Type B pancreatic cell (in vitro differentiated cells): Measurements from ENCODE around the gene TMEFF1. TPM values are rescaled to one million over a fixed set of nuclear protein-coding genes. Genes with fewer than 3 reads are reported as not detected.

Experiments
- DNase-seq: peaks from one replicate; pipeline ENCODE4 v3.0.0; 2021; ENCODE audit warnings: mixed read lengths; ENCODE audit not compliant: unreplicated experiment; ENCODE audit errors: extremely low spot score
- H3K27ac Mint-ChIP-seq: 2 replicates; pipeline ENCODE4 v1.8.0; 2021; ENCODE audit warnings: mild to moderate bottlenecking, mixed read lengths
- H3K27me3 Mint-ChIP-seq: 2 replicates; pipeline ENCODE4 v1.8.0; 2021; ENCODE audit warnings: mixed read lengths
- H3K36me3 Mint-ChIP-seq: 2 replicates; pipeline ENCODE4 v1.8.0; 2021; ENCODE audit warnings: mixed read lengths
- H3K4me1 Mint-ChIP-seq: one replicate; pipeline ENCODE4 v1.8.0; 2021; ENCODE audit warnings: mixed read lengths; ENCODE audit not compliant: unreplicated experiment
- H3K4me3 Mint-ChIP-seq: 2 replicates; pipeline ENCODE4 v1.8.0; 2021; ENCODE audit warnings: mild to moderate bottlenecking, mixed read lengths
- H3K9me3 Mint-ChIP-seq: 2 replicates; pipeline ENCODE4 v1.8.0; 2021; ENCODE audit warnings: mixed read lengths
- total RNA-seq: library from RNA; stranded (reverse); gene quantifications from 2 replicates; pipeline ENCODE4 v1.2.1, GENCODE V29; 2021; ENCODE audit warnings: low replicate concordance
- TF ChIP-seq, protein P1 (sequence below): fragments of 200-600 bp; sonication (generic); conservative IDR thresholded peaks from 2 replicates; pipeline ENCODE4 v1.5.0; 2021; ENCODE audit warnings: antibody characterized with exemption, mild to moderate bottlenecking

Gene TMEFF1
- total RNA-seq, 1 donor from 2014 or later = 30.5 TPM

DNA sequence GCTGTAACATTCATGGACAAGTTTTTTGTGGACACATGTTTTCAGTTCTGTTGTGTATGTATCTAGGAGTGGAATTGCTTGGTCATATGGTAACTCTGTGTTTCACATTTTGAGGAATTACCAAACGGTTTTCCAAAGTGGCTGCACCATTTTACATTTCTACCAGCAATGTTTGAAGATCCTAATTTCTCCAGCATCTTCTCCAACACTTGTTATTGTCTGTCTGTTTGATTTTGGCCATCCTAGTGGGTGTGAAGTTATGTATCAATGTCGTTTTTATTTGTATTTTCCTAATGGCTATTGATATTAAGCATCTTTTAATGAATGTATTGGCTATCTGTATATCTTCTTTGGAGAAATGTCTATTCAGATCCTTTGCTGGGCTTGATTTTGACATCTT, 6.9 kb downstream of the TMEFF1 start:
- H3K27ac Mint-ChIP-seq = no peak overlapping the region
- H3K36me3 Mint-ChIP-seq = peaks cover 34% of the 10 kb centered on the region
- TF ChIP-seq, protein P1, sequence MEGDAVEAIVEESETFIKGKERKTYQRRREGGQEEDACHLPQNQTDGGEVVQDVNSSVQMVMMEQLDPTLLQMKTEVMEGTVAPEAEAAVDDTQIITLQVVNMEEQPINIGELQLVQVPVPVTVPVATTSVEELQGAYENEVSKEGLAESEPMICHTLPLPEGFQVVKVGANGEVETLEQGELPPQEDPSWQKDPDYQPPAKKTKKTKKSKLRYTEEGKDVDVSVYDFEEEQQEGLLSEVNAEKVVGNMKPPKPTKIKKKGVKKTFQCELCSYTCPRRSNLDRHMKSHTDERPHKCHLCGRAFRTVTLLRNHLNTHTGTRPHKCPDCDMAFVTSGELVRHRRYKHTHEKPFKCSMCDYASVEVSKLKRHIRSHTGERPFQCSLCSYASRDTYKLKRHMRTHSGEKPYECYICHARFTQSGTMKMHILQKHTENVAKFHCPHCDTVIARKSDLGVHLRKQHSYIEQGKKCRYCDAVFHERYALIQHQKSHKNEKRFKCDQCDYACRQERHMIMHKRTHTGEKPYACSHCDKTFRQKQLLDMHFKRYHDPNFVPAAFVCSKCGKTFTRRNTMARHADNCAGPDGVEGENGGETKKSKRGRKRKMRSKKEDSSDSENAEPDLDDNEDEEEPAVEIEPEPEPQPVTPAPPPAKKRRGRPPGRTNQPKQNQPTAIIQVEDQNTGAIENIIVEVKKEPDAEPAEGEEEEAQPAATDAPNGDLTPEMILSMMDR = no peak
- H3K27me3 Mint-ChIP-seq = no peaks in the 10 kb centered on the region
- no peak overlapping the region for H3K4me3 Mint-ChIP-seq
- no peak for DNase-seq
- peaks cover 14% of the 10 kb centered on the region for H3K4me1 Mint-ChIP-seq
- H3K9me3 Mint-ChIP-seq = peaks cover 16% of the 10 kb centered on the region

DNA sequence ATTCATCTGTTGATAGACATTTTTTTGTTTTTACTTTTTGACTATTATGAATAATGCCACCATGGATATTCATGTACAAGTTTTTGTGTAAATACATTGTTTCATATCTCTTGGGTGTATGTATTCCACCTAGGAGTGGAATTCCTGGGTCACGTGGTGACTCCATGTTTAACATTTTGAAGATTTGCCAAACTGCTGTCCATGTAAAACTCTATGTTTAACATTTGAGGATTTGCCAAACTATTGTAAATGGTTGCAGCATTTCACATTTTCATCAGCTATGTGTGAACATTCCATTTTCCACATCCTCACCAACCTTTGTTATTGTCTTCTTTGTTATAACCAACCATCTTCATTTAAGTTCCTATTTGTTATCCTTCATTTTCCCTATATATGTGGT, 12.2 kb downstream of the TMEFF1 start:
- peaks cover 21% of the 10 kb centered on the region for H3K36me3 Mint-ChIP-seq

DNA sequence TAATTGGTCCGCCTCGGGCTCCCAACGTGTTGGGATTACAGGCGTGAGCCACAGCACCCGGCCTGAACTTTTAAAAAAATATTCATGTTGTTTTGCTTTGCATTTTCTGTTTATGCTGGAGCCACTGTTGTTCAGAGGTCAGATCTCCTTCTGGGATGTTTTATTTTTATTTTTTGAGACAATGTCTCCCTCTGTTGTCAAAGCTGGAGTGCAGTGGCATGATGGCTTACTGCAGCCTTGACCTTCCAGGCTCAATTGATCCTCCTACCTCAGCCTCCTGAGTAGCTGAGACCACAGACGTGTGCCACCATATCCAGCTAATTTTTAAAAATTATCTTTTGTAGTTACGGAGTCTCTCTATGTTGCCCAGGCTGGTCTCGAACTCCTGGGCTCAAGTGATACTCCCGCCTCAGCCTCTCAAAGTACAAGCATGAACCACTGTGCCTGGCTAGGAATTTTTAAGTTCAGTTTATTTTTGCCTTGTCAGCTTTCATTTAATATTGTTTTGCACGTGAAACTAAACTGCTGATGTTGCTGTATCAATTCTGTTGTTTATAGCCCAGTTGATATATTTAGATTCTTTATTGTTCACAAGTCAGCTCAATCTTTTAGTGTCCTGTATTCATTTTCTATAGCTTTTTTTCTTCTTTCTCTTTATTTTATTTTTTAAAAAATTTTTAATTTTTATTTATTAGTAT, 13.7 kb downstream of the TMEFF1 start:
- Mint-ChIP-seq H3K36me3 (peaks cover 8% of the 10 kb centered on the region), H3K27ac (no peak overlapping the region), H3K4me1 (peaks cover 5% of the 10 kb centered on the region), H3K4me3 (no peak overlapping the region), H3K9me3 (peaks cover 4% of the 10 kb centered on the region), H3K27me3 (no peaks in the 10 kb centered on the region)
- DNase-seq = no peak
- TF ChIP-seq, protein P1 = no peak

More for the DNA sequence above, 12.2 kb downstream of the TMEFF1 start:
- TF ChIP-seq, protein P1 = no peak
- no peak overlapping the region for H3K27ac Mint-ChIP-seq
- H3K4me1 Mint-ChIP-seq = peaks cover 5% of the 10 kb centered on the region
- no peak overlapping the region for H3K4me3 Mint-ChIP-seq
- no peaks in the 10 kb centered on the region for H3K27me3 Mint-ChIP-seq
- peaks cover 16% of the 10 kb centered on the region for H3K9me3 Mint-ChIP-seq
- DNase-seq = no peak

DNA sequence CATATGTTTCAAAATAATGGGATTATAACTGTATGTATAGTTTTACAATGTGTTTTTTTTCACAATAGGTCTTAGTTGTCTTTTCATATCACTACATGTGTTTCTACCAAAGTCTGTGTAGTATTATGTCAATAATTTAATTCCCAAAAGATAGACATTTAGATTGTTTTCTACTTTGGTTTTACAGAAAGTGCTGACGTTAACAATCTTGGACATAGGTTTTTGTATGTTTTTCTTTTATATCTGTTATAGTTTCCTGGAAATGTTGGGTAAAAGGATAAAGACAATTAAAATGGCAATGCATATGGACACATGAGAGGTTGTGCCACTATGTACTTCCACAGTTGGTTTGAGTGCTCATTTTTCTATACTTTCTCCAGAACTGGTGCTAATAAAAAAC, 15.2 kb downstream of the TMEFF1 start:
- Mint-ChIP-seq H3K4me1 (peaks cover 11% of the 10 kb centered on the region), H3K4me3 (no peak overlapping the region), H3K27me3 (no peaks in the 10 kb centered on the region), H3K36me3 (peaks cover 8% of the 10 kb centered on the region), H3K27ac (no peak overlapping the region), H3K9me3 (no peaks in the 10 kb centered on the region)
- DNase-seq = no peak
- TF ChIP-seq, protein P1 = no peak

DNA sequence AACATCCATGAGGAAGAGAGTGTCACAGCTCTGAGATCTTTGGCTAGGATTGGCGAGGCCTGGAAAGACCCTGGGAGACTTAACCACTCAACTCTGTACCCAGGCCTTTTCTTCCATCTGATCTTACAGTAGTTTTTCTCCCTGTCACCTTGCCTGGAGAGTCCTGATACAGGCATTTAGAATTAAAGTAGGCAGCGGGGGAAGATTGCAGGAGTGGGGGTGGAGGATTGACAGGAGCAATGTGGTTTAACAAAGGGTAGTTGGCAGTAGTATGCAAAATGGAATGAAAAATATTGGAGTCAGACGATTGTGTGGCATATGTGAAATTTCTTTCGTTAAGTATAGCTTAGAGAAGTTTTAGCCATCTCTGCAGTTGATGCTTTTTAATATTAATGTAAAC, 16.9 kb downstream of the TMEFF1 start:
- H3K9me3 Mint-ChIP-seq = no peaks in the 10 kb centered on the region
- H3K27ac Mint-ChIP-seq = no peak overlapping the region
- peaks cover 7% of the 10 kb centered on the region for H3K36me3 Mint-ChIP-seq
- no peak overlapping the region for H3K4me3 Mint-ChIP-seq
- H3K27me3 Mint-ChIP-seq = no peaks in the 10 kb centered on the region
- H3K4me1 Mint-ChIP-seq = peaks cover 11% of the 10 kb centered on the region
- DNase-seq = no peak
- TF ChIP-seq, protein P1 = no peak

DNA sequence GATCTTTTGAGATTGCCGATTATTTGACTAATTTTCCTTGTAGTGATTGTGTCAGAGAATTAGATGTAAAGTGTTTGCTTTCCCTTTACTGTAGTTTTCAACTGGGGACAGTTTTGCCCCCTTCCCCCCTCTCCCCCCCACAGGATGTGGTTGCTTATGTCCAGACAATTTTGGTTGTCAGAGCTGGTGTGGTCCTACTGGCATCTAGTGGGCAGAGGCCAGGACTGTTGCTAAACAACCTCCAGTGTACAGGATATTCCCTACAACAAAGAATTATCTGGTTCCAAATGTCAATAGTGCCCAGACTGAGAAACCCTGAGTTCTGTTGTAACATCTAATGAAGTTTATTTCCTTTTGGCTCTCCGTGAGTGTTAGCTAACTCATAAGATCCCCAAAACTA, 20.0 kb downstream of the TMEFF1 start:
- Mint-ChIP-seq H3K27ac (no peak overlapping the region), H3K27me3 (no peaks in the 10 kb centered on the region), H3K4me3 (no peak overlapping the region), H3K9me3 (no peaks in the 10 kb centered on the region), H3K4me1 (peaks cover 20% of the 10 kb centered on the region), H3K36me3 (peaks cover 3% of the 10 kb centered on the region)
- TF ChIP-seq, protein P1 = no peak
- no peak for DNase-seq
